K562 (cell line): ENCODE results near the gene GFI1. TPM values are rescaled to one million over a fixed set of nuclear protein-coding genes. Genes with fewer than 3 reads are reported as not detected.
A peak's percentile ranks its signal among the peaks of the same experiment; 100 is the strongest.

ENCODE experiments used
- BRF1 ChIP-seq: IDR thresholded peaks from 3 replicates; pipeline ENCODE4 v1.6.1; 2011; ENCODE audit warnings: borderline replicate concordance, mild to moderate bottlenecking; ENCODE audit not compliant: insufficient read length; ENCODE audit errors: extremely low read depth
- CAMTA2 ChIP-seq: fragments of 250-450 bp; sonication (Bioruptor Pico); conservative IDR thresholded peaks from 2 replicates; pipeline ENCODE4 v1.5.1; 2022
- CBX1 ChIP-seq: sonication (generic); IDR thresholded peaks from 2 replicates; pipeline ENCODE4 v1.6.1; 2016; ENCODE audit warnings: antibody characterized with exemption, low read depth, mild to moderate bottlenecking
- CEBPG ChIP-seq, 3 experiments: fragments of 200-800 bp in 1 of 3; sonication (Bioruptor generic) in 1 of 3; sonication (generic) in 1 of 3; formaldehyde crosslinking in 1 of 3; IDR thresholded peaks in 2 of 3; conservative IDR thresholded peaks in 1 of 3; 2 replicates each; pipeline versions ENCODE4 v1.6.1 to v1.8.0; 2016 to 2022; ENCODE audit warnings: missing compliant biosample characterization in 2 of 3, missing genetic modification characterization in 2 of 3, mild to moderate bottlenecking in 1 of 3, missing genetic modification reagents in 1 of 3
- CTBP1 ChIP-seq: fragments of 450-650 bp; IDR thresholded peaks from 2 replicates; pipeline ENCODE4 v1.6.1; 2016; ENCODE audit warnings: borderline replicate concordance
- ELK3 ChIP-seq: fragments of 450-650 bp; formaldehyde crosslinking; IDR thresholded peaks from 2 replicates; pipeline ENCODE4 v1.4.0; 2020; ENCODE audit warnings: mild to moderate bottlenecking
- KLF10 ChIP-seq: fragments of 250-450 bp; sonication (Bioruptor Pico); IDR thresholded peaks from 2 replicates; pipeline ENCODE4 v1.6.1; 2021; ENCODE audit warnings: matching md5 sums
- L3MBTL2 ChIP-seq: fragments of 450-650 bp; IDR thresholded peaks from 2 replicates; pipeline ENCODE4 v1.6.1; 2016; ENCODE audit warnings: mild to moderate bottlenecking, moderate library complexity
- MCM2 ChIP-seq: fragments of 450-650 bp; IDR thresholded peaks from 2 replicates; pipeline ENCODE4 v1.6.1; 2017; ENCODE audit warnings: low read depth, mild to moderate bottlenecking
- POLR3G ChIP-seq: IDR thresholded peaks from 2 replicates; pipeline ENCODE4 v1.6.1; 2011; ENCODE audit not compliant: insufficient read length, insufficient replicate concordance; ENCODE audit errors: extremely low read depth
- SMAD3 ChIP-seq: fragments of 450-650 bp; formaldehyde crosslinking; conservative IDR thresholded peaks from 2 replicates; pipeline ENCODE4 v1.4.0; 2020; ENCODE audit warnings: mild to moderate bottlenecking
- SRSF9 ChIP-seq: fragments of 200-400 bp; formaldehyde crosslinking; IDR thresholded peaks from 2 replicates; pipeline ENCODE4 v1.6.1; 2017; ENCODE audit warnings: low read depth, low read length, borderline replicate concordance
- TAF9B ChIP-seq: fragments of 450-650 bp; IDR thresholded peaks from 2 replicates; pipeline ENCODE4 v1.6.1; 2018; ENCODE audit warnings: mild to moderate bottlenecking; ENCODE audit not compliant: partially characterized antibody
- TFAP4 ChIP-seq: sonication (generic); formaldehyde crosslinking; IDR thresholded peaks from 2 replicates; pipeline ENCODE4 v1.8.0; 2022; ENCODE audit warnings: missing genetic modification reagents, mild to moderate bottlenecking, moderate library complexity, borderline replicate concordance
- ZNF224 ChIP-seq: sonication (generic); formaldehyde crosslinking; IDR thresholded peaks from 2 replicates; pipeline ENCODE4 v1.8.0; 2022; ENCODE audit warnings: mild to moderate bottlenecking, missing genetic modification reagents
- ZNF23 ChIP-seq: fragments of 250-450 bp; sonication (Bioruptor Pico); IDR thresholded peaks from 2 replicates; pipeline ENCODE4 v1.4.0; 2020; ENCODE audit warnings: mild to moderate bottlenecking
- ZNF384 ChIP-seq: IDR thresholded peaks from 2 replicates; pipeline ENCODE4 v1.6.1; 2012; ENCODE audit warnings: low read depth, low read length, improper control_type of control experiment
- ZNF586 ChIP-seq: fragments of 450-650 bp; formaldehyde crosslinking; conservative IDR thresholded peaks from 2 replicates; pipeline ENCODE4 v1.4.0; 2020; ENCODE audit warnings: mild to moderate bottlenecking, moderate library complexity
- ZNF76 ChIP-seq: fragments of 250-450 bp; sonication (Bioruptor Pico); IDR thresholded peaks from 2 replicates; pipeline ENCODE4 v1.4.0; 2020; ENCODE audit warnings: mild to moderate bottlenecking, moderate library complexity, borderline replicate concordance
- ZNF830 ChIP-seq: fragments of 250-450 bp; sonication (Bioruptor Pico); IDR thresholded peaks from 2 replicates; pipeline ENCODE4 v1.5.0; 2021; ENCODE audit warnings: mild to moderate bottlenecking
- ZZZ3 ChIP-seq: fragments of 450-650 bp; IDR thresholded peaks from 2 replicates; pipeline ENCODE4 v1.6.1; 2016; ENCODE audit warnings: antibody characterized with exemption, mild to moderate bottlenecking, moderate library complexity
- polyA plus RNA-seq, 8 experiments: library from polyadenylated mRNA; depleted of rRNA in 4 of 8; stranded (reverse) in 5 of 8; unstranded in 3 of 8; fragments of >200 nt; fragmentation: Nextera tagmentation in 2 of 8; fragmentation: Illumina TruSeq in 1 of 8; extraction: Ambion mirVana in 2 of 8; extraction: Trizol in 1 of 8; gene quantifications; 2 replicates each; pipeline versions ENCODE4 v1.2.1 to v1.2.3, GENCODE V29; 2011 to 2014; ENCODE audit warnings: inconsistent platforms in 1 of 8, missing spikeins in 1 of 8
- total RNA-seq, 7 experiments: library from RNA; depleted of rRNA in 6 of 7; stranded (reverse); fragments of >200 nt in 6 of 7; fragmentation: Illumina TruSeq in 2 of 7; extraction: Trizol in 2 of 7; gene quantifications; 2 replicates each; pipeline versions ENCODE4 v1.2.1 to v1.2.3, GENCODE V29; 2011 to 2021; ENCODE audit warnings: low replicate concordance in 1 of 7
- TF ChIP-seq, protein P1 (sequence below): fragments of 450-650 bp; conservative IDR thresholded peaks from 2 replicates; pipeline ENCODE4 v1.6.1; 2016; ENCODE audit warnings: missing genetic modification characterization, low read depth, mild to moderate bottlenecking, missing compliant biosample characterization, moderate library complexity

The GFI1 gene
- total and polyA plus RNA-seq, 9 of the 15 experiments (the other 6 are each of a cell fraction or from before 2014, with no cell fraction given), result 0.07 to 0.93 (median 0.46) TPM

DNA sequence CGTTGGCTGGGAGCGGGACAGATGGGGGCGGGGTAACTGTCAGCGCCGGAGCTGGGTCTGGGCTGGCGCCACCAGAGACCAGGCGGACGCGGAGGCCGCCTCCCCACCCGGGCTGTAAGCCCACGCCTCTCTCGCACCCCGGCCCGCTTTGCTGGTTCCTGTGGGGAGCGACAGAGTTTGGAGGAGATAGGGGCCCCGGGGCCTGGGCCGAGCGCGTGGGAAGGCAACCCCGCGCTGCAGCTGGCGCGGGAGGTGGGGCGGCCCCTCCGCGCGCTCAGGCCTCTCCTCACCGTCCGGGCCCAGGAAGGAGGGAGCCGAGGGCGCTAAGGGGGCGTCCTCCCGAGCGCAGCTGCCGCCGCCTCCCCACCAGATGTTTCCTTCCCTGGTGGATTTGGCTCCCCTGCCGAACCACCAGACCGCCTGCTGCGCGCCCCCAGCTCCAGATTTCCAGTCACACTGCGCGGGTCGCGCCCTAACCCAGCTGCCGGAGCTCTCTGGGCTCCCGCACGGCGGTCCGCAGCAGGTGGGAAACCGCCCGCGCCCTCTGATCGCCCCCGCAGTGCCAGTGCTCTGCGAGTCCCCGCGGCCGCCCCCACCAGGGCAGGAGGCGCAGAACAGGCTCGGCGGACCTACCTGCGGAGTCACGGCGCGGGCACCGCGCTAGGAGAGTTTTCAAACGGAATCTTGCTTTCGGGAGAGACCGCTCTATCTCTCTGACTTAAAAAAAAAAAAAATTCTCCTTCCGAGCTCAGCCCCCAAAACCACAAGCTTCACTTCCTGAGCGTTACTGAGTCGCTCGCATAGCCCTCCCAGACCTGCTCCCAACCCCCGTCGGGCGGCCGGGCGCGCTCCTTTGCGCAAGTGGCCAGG is 1.1 kb downstream of the GFI1 start (continued):
- TF ChIP-seq BRF1, result no peak
- no peak for TF ChIP-seq KLF10 (CRISPR knock-in tag)
- TF ChIP-seq TFAP4 (CRISPR knock-in tag), result no peak; the same call in 1 of the 2 replicates
- no peak for TF ChIP-seq CEBPG (CRISPR knock-in tag; IDR thresholded peaks at IDR 0.05)
- no peak for TF ChIP-seq CEBPG (tag; conservative IDR thresholded peaks at IDR 0.05 in 1 of 2, IDR thresholded peaks at IDR 0.05 in 1 of 2)
- TF ChIP-seq ZNF586 (CRISPR knock-in tag), result no peak
- no peak for TF ChIP-seq CAMTA2 (CRISPR knock-in tag)
- no peak for TF ChIP-seq ZNF830 (CRISPR knock-in tag)
- no peak for TF ChIP-seq ZNF224 (CRISPR knock-in tag)
- no peak for TF ChIP-seq SRSF9
- no peak for TF ChIP-seq MCM2
- no peak for TF ChIP-seq SMAD3
- peak; percentile 70 for TF ChIP-seq CTBP1
- no peak for TF ChIP-seq CBX1
- no peak for TF ChIP-seq ZZZ3
- no peak for TF ChIP-seq TAF9B
- no peak for TF ChIP-seq ZNF23 (CRISPR knock-in tag)
- TF ChIP-seq ZNF76 (CRISPR knock-in tag), result no peak
- TF ChIP-seq, protein P1, sequence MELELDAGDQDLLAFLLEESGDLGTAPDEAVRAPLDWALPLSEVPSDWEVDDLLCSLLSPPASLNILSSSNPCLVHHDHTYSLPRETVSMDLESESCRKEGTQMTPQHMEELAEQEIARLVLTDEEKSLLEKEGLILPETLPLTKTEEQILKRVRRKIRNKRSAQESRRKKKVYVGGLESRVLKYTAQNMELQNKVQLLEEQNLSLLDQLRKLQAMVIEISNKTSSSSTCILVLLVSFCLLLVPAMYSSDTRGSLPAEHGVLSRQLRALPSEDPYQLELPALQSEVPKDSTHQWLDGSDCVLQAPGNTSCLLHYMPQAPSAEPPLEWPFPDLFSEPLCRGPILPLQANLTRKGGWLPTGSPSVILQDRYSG (tag), result no peak
- no peak for TF ChIP-seq ELK3 (CRISPR knock-in tag)
- peak; percentile 47; the same call in 1 of the 2 replicates for TF ChIP-seq ZNF384
- no peak for TF ChIP-seq POLR3G
- TF ChIP-seq L3MBTL2, result peak; percentile 52; the same call in 1 of the 2 replicates
